ENCODE data around the gene NFIA.

NFIA gene

GRCh38 chr1:61300899-61301298 is 218.5 kb downstream of the NFIA start:
- H3K4me3 ChIP-seq (replicated peaks; ENCODE audit: low read depth, low read length) = no peak overlapping the region
- no peak for TF ChIP-seq CTCF (IDR thresholded peaks at IDR 0.05; ENCODE audit: low read depth, low read length, missing control alignments)
- DNase-seq (ENCODE audit: extremely low read depth, low read depth) = no peak

- no peak overlapping the region for H3K4me3 ChIP-seq (replicated peaks; ENCODE audit: low read depth, low read length)
- no peak for TF ChIP-seq CTCF (IDR thresholded peaks at IDR 0.05; ENCODE audit: low read depth, low read length, missing control alignments)
- peak; percentile 39 for DNase-seq (ENCODE audit: extremely low read depth, low read depth)
These were observed 219.7 kb downstream of the NFIA start for GRCh38 chr1:61301824-61302657.

- no peak for DNase-seq (ENCODE audit: extremely low read depth, low read depth)
- no peak overlapping the region for H3K4me3 ChIP-seq (replicated peaks; ENCODE audit: low read depth, low read length)
- no peak for TF ChIP-seq CTCF (IDR thresholded peaks at IDR 0.05; ENCODE audit: low read depth, low read length, missing control alignments)
These were observed 225.2 kb downstream of the NFIA start for GRCh38 chr1:61307422-61308142.

- H3K4me3 ChIP-seq (replicated peaks; ENCODE audit: low read depth, low read length) = no peak overlapping the region
- TF ChIP-seq CTCF (IDR thresholded peaks at IDR 0.05; ENCODE audit: low read depth, low read length, missing control alignments) = no peak
- DNase-seq (ENCODE audit: extremely low read depth, low read depth) = no peak
These were observed 227.7 kb downstream of the NFIA start for GRCh38 chr1:61310057-61310456.

- no peak overlapping the region for H3K4me3 ChIP-seq (replicated peaks; ENCODE audit: low read depth, low read length)
- TF ChIP-seq CTCF (IDR thresholded peaks at IDR 0.05; ENCODE audit: low read depth, low read length, missing control alignments) = no peak
- DNase-seq (ENCODE audit: extremely low read depth, low read depth) = no peak
These were observed 228.2 kb downstream of the NFIA start for GRCh38 chr1:61310538-61310937.

- DNase-seq (ENCODE audit: extremely low read depth, low read depth) = no peak
- no peak overlapping the region for H3K4me3 ChIP-seq (replicated peaks; ENCODE audit: low read depth, low read length)
- TF ChIP-seq CTCF (IDR thresholded peaks at IDR 0.05; ENCODE audit: low read depth, low read length, missing control alignments) = no peak
These were observed 231.6 kb downstream of the NFIA start for GRCh38 chr1:61313906-61314422.
